Endothelial cell of umbilical vein (primary cell): ENCODE data around the gene PCP2. TPM values are rescaled to one million over a fixed set of nuclear protein-coding genes. Genes with fewer than 3 reads are reported as not detected.

Experiments used
- BruUV-seq: library from RNA; stranded (reverse); fragments of 400-500 nt; replicated peaks from 2 replicates; lab custom pipeline; 2021; lab: Mats Ljungman, UMichigan
- CTCF ChIA-PET: fragments of 300-600, 350-600 bp; sonication (Branson Sonifier 250); formaldehyde crosslinking; loops from one replicate; lab custom pipeline; 2021; ENCODE audit warnings: antibody characterized with exemption, inconsistent platforms; lab: Charles Lee
- POLR2A ChIA-PET: fragments of 300-600, 350-600 bp; sonication (Branson Sonifier 250); formaldehyde crosslinking; loops from one replicate; lab custom pipeline; 2021; ENCODE audit warnings: antibody characterized with exemption, inconsistent platforms; lab: Charles Lee
- DNase-seq: peaks from one replicate; pipeline ENCODE4 v3.0.0-alpha.2; 2011; ENCODE audit warnings: low read depth, low spot score
- FAIRE-seq: peaks from 2 replicates; lab custom pipeline; 2011; peaks lifted over from hg19 to GRCh38; lab: Jason Lieb, UNC
- H2AFZ ChIP-seq: 2 replicates; pipeline ENCODE4 v1.6.0; 2012; ENCODE audit warnings: low read depth, low read length, control low read depth, inconsistent platforms
- H3K27ac ChIP-seq: 2 replicates; pipeline ENCODE4 v1.5.1; 2011; ENCODE audit warnings: low read depth, mild to moderate bottlenecking, control low read depth, low read length, moderate library complexity; ENCODE audit not compliant: insufficient read depth
- H3K27me3 ChIP-seq, 2 experiments: 2 replicates each; pipeline versions ENCODE4 v1.6.0 to v1.6.1; 2011; ENCODE audit warnings: low read length in 2 of 2, mixed read lengths in 1 of 2; ENCODE audit not compliant: control insufficient read depth in 2 of 2, insufficient read depth in 2 of 2
- H3K36me3 ChIP-seq, 2 experiments: 2 replicates in 1 of 2; 3 replicates in 1 of 2; pipeline ENCODE4 v1.5.1; 2011; ENCODE audit warnings: low read length in 2 of 2, mild to moderate bottlenecking in 1 of 2, moderate library complexity in 1 of 2; ENCODE audit not compliant: control insufficient read depth in 2 of 2, insufficient read depth in 2 of 2; ENCODE audit errors: extremely low read depth in 1 of 2
- H3K4me1 ChIP-seq: 3 replicates; pipeline ENCODE4 v1.5.1; 2011; ENCODE audit warnings: mild to moderate bottlenecking, low read length; ENCODE audit not compliant: control insufficient read depth, insufficient read depth; ENCODE audit errors: extremely low read depth
- H3K4me2 ChIP-seq: 2 replicates; pipeline ENCODE4 v1.6.1; 2011; ENCODE audit warnings: low read length, control low read depth, mixed read lengths; ENCODE audit not compliant: insufficient read depth
- H3K4me3 ChIP-seq, 3 experiments: fragments of 200-600 bp in 1 of 3; sonication (generic), shearing (Covaris generic) in 1 of 3; replicated peaks in 1 of 3; 2 replicates each; pipeline ENCODE4 v1.5.1; 2011 to 2016; ENCODE audit warnings: control low read depth in 3 of 3, low read length in 3 of 3, mild to moderate bottlenecking in 2 of 3, inconsistent platforms in 1 of 3, low read depth in 1 of 3, moderate library complexity in 1 of 3; ENCODE audit not compliant: insufficient read depth in 1 of 3
- H3K79me2 ChIP-seq: 2 replicates; pipeline ENCODE4 v1.6.0; 2012; ENCODE audit warnings: low read length, inconsistent platforms; ENCODE audit not compliant: control insufficient read depth, insufficient read depth
- H3K9ac ChIP-seq: replicated peaks from 2 replicates; pipeline ENCODE3; 2011; ENCODE audit warnings: low read length, control low read depth; ENCODE audit not compliant: insufficient read depth; ENCODE audit errors: extremely low read depth
- H3K9me1 ChIP-seq: replicated peaks from 3 replicates; pipeline ENCODE4 v1.6.0; 2011; ENCODE audit warnings: mild to moderate bottlenecking, low read length; ENCODE audit not compliant: control insufficient read depth, insufficient read depth; ENCODE audit errors: extremely low read depth
- H3K9me3 ChIP-seq: replicated peaks from 2 replicates; pipeline ENCODE4 v1.5.1; 2012; ENCODE audit warnings: low read length, inconsistent platforms; ENCODE audit not compliant: control insufficient read depth, insufficient read depth
- H4K20me1 ChIP-seq: replicated peaks from 2 replicates; pipeline ENCODE3; 2011; ENCODE audit warnings: mild to moderate bottlenecking, low read length; ENCODE audit not compliant: control insufficient read depth, insufficient read depth; ENCODE audit errors: extremely low read depth
- CTCF ChIP-seq, 2 donors: IDR thresholded peaks; 1 replicate in 1 of 2; 2 replicates in 1 of 2; pipeline ENCODE4 v1.5.1; 2011; ENCODE audit warnings: low read length in 2 of 2, mild to moderate bottlenecking in 2 of 2, moderate library complexity in 2 of 2, control low read depth in 1 of 2, inconsistent platforms in 1 of 2, low read depth in 1 of 2; ENCODE audit not compliant: insufficient read depth in 1 of 2; ENCODE audit errors: extremely low read depth in 1 of 2
- EZH2 ChIP-seq: IDR thresholded peaks from 2 replicates; pipeline ENCODE4 v1.6.1; 2012; ENCODE audit warnings: borderline replicate concordance, low read depth, mild to moderate bottlenecking, moderate library complexity, low read length, inconsistent platforms; ENCODE audit not compliant: severe bottlenecking
- FOS ChIP-seq: IDR thresholded peaks from 2 replicates; pipeline ENCODE4 v1.6.1; 2011; ENCODE audit warnings: mild to moderate bottlenecking, low read length, moderate library complexity, borderline replicate concordance; ENCODE audit not compliant: insufficient read depth
- GATA2 ChIP-seq: IDR thresholded peaks from 2 replicates; pipeline ENCODE4 v1.7.0; 2011; ENCODE audit warnings: low read depth, mild to moderate bottlenecking, moderate library complexity, mixed read lengths, low read length; ENCODE audit not compliant: insufficient read length, insufficient read depth
- JUN ChIP-seq: IDR thresholded peaks from 2 replicates; pipeline ENCODE4 v1.6.1; 2011; ENCODE audit warnings: borderline replicate concordance, low read depth; ENCODE audit not compliant: insufficient read length, insufficient read depth
- MAX ChIP-seq: IDR thresholded peaks from 2 replicates; pipeline ENCODE4 v1.6.1; 2011; ENCODE audit not compliant: insufficient read depth, insufficient read length
- MYC ChIP-seq: IDR thresholded peaks from one replicate; pipeline ENCODE4 v1.6.1; 2011; ENCODE audit warnings: mild to moderate bottlenecking, low read depth, low read length
- POLR2A ChIP-seq: IDR thresholded peaks from 2 replicates; pipeline ENCODE4 v1.6.1; 2012; ENCODE audit warnings: low read depth, mild to moderate bottlenecking, control low read depth, low read length
- POLR2AphosphoS5 ChIP-seq: IDR thresholded peaks from 2 replicates; pipeline ENCODE4 v1.6.1; 2012; ENCODE audit warnings: low read depth, mild to moderate bottlenecking, control low read depth, low read length, moderate library complexity; ENCODE audit not compliant: insufficient read depth
- dilution Hi-C: fragments of 300-500 bp; cut with MboI; formaldehyde crosslinking; loops from one replicate; pipeline ENCODE4 v1.15.0; 2019; ENCODE audit warnings: low sequenced_read_pairs; ENCODE audit not compliant: extremely low pct_ligation_motif_present
- intact Hi-C: fragments of 100-400 bp; cut with micrococcal nuclease; formaldehyde crosslinking; loops from one replicate; pipeline ENCODE4 v1.10.0; 2022
- polyA plus RNA-seq, 4 experiments: library from polyadenylated mRNA; depleted of rRNA in 3 of 4; stranded (reverse) in 3 of 4; unstranded in 1 of 4; fragments of >200 nt; gene quantifications; 2 replicates each; pipeline versions ENCODE4 v1.2.1 to v1.2.3, GENCODE V29; 2011 to 2012; ENCODE audit warnings: missing spikeins in 1 of 4
- total RNA-seq: library from RNA; stranded (reverse); gene quantifications from 2 replicates; pipeline ENCODE4 v1.2.3, GENCODE V29; 2021

The PCP2 gene
- total and polyA plus RNA-seq, 2 donors (not counting 3 experiments of a cell fraction or from before 2014, with no cell fraction given): not detected

- no peak for FAIRE-seq
- ChIA-PET CTCF (no interaction called here), POLR2A (no interaction called here)
- H3K9me1 ChIP-seq: no peaks in the 10 kb centered on the region
- H3K4me2 ChIP-seq: no peak overlapping the region
- H3K4me1 ChIP-seq: no peaks in the 10 kb centered on the region
- no peaks in the 10 kb centered on the region for H4K20me1 ChIP-seq
- H3K27me3 ChIP-seq: no peaks in the 10 kb centered on the region
- no peaks in the 10 kb centered on the region for H3K79me2 ChIP-seq
- no peak overlapping the region for H3K27ac ChIP-seq
- dilution Hi-C loops (no loop called here), intact Hi-C loops (no loop called here)
- H3K9me3 ChIP-seq: no peaks in the 10 kb centered on the region
- no peaks in the 10 kb centered on the region for H3K36me3 ChIP-seq
- no peak overlapping the region for H3K4me3 ChIP-seq
- no peak overlapping the region for H3K9ac ChIP-seq
- no peak for DNase-seq
- TF ChIP-seq MAX (no peak), FOS (no peak), GATA2 (no peak), POLR2A (no peak), MYC (no peak), CTCF (IDR thresholded peaks at IDR 0.05; ENCODE audit: extremely low read depth in 1 of 2, insufficient read depth in 1 of 2, low read depth in 1 of 2, low read length in 2 of 2) (no peak), EZH2 (no peak), POLR2AphosphoS5 (no peak), JUN (no peak)
- H2AFZ ChIP-seq: no peak overlapping the region
- BruUV-seq: no TSS peak
These were observed 22.9 kb downstream of the PCP2 start for GRCh38 chr19:7610491-7611240.
